Activated CD4-positive, alpha-beta T cell treated with anti-CD3 and anti-CD28 coated beads, Interleukin-2, Interleukin-6, amounts not matched to agents 100 ng/mL and 50 ng/mL, durations not matched to agents 16 hours and 8 hours (primary cell): Measurements from ENCODE around the gene ABL1.
A peak's percentile ranks its signal among the peaks of the same experiment; 100 is the strongest.
"Not testable (repeated sequence)": the region's sequence is repeated elsewhere in the genome, so short reads cannot be mapped to it uniquely, and the experiment has no call there.

Source experiments
- DNase-seq: peaks from one replicate; pipeline ENCODE4 v3.0.0-alpha.2; 2020

The ABL1 gene

GRCh38 chr9:130825809-130826208, 9.2 kb upstream of the ABL1 start:
- DNase-seq = no peak

GRCh38 chr9:130829762-130830161, 5.3 kb upstream of the ABL1 start:
- no peak for DNase-seq

GRCh38 chr9:130830231-130830760, 4.8 kb upstream of the ABL1 start:
- no peak for DNase-seq

- DNase-seq = no peak
Observed at GRCh38 chr9:130831077-130831476, 4.0 kb upstream of the ABL1 start.

- no peak for DNase-seq
Observed at GRCh38 chr9:130833031-130833990, 1.7 kb upstream of the ABL1 start.

- peak; percentile 51 for DNase-seq
Observed at GRCh38 chr9:130835441-130836298, 616 bp downstream of the ABL1 start.

GRCh38 chr9:130837002-130837511, 2.0 kb downstream of the ABL1 start:
- DNase-seq = no peak

- DNase-seq = no peak
Observed at GRCh38 chr9:130837643-130838042, 2.6 kb downstream of the ABL1 start.

GRCh38 chr9:130839132-130840111, 4.4 kb downstream of the ABL1 start:
- no peak for DNase-seq

- DNase-seq = no peak
Observed at GRCh38 chr9:130842545-130842944, 7.5 kb downstream of the ABL1 start.

- no peak for DNase-seq
Observed at GRCh38 chr9:130843049-130843908, 8.2 kb downstream of the ABL1 start.

- DNase-seq = no peak
Observed at GRCh38 chr9:130844044-130844451, 9.0 kb downstream of the ABL1 start.

GRCh38 chr9:130845254-130845653, 10.2 kb downstream of the ABL1 start:
- no peak for DNase-seq

GRCh38 chr9:130845901-130846481, 10.9 kb downstream of the ABL1 start:
- DNase-seq = no peak

- no peak for DNase-seq
Observed at GRCh38 chr9:130846487-130847305, 11.6 kb downstream of the ABL1 start.

GRCh38 chr9:130847306-130848217, 12.5 kb downstream of the ABL1 start:
- no peak for DNase-seq

GRCh38 chr9:130848514-130848913, 13.5 kb downstream of the ABL1 start:
- not testable (repeated sequence) for DNase-seq

- no peak for DNase-seq
Observed at GRCh38 chr9:130849356-130849755, 14.3 kb downstream of the ABL1 start.
